Measurements from ENCODE around the gene C4B. TPM values are rescaled to one million over a fixed set of nuclear protein-coding genes. Genes with fewer than 3 reads are reported as not detected.

The C4B gene
- total RNA-seq, 1 experiment from 2014 or later: 3.7 TPM

- H3K27me3 Mint-ChIP-seq (ENCODE audit: low read depth): no peaks in the 10 kb centered on the region
- no peaks in the 10 kb centered on the region for H3K9me3 Mint-ChIP-seq
- DNase-seq (ENCODE audit: low spot score) (no peak), ATAC-seq (no peak)
- TF ChIP-seq SMAD4 (CRISPR knock-in tag; IDR thresholded peaks at IDR 0.05) (no peak), ZNF532 (CRISPR knock-in tag; IDR thresholded peaks at IDR 0.05; ENCODE audit: borderline replicate concordance) (no peak), GABPB1 (CRISPR knock-in tag; IDR thresholded peaks at IDR 0.05) (no peak), FOXJ3 (CRISPR knock-in tag; IDR thresholded peaks at IDR 0.05; ENCODE audit: borderline replicate concordance) (no peak), GRHL2 (CRISPR knock-in tag; IDR thresholded peaks at IDR 0.05; ENCODE audit: insufficient replicate concordance, severe bottlenecking) (no peak)
- CTCF ChIA-PET: no interaction called here
- POLR2A ChIA-PET: no interaction called here
- H3K36me3 Mint-ChIP-seq: no peaks in the 10 kb centered on the region
- peaks cover 8% of the 10 kb centered on the region for H3K4me1 Mint-ChIP-seq
- no peak overlapping the region for H3K27ac Mint-ChIP-seq
- H3K4me3 Mint-ChIP-seq: no peak overlapping the region
These were observed 46.5 kb downstream of the C4B start for GRCh38 chr6:32060966-32061655.

GRCh38 chr6:32064706-32065105 is 50.1 kb downstream of the C4B start:
- Mint-ChIP-seq H3K27me3 (ENCODE audit: low read depth) (no peaks in the 10 kb centered on the region), H3K4me3 (no peak overlapping the region), H3K36me3 (no peaks in the 10 kb centered on the region), H3K9me3 (no peaks in the 10 kb centered on the region), H3K4me1 (peaks cover 3% of the 10 kb centered on the region), H3K27ac (no peak overlapping the region)
- POLR2A ChIA-PET: no interaction called here
- CTCF ChIA-PET: interaction anchor here (0.8 to 1.0 kb wide), 2 partner anchors 24 to 30 kb away, joined by 3 read pairs; no protein-coding TSS in a partner anchor
- no peak for TF ChIP-seq ZNF317 (CRISPR knock-in tag; IDR thresholded peaks at IDR 0.05; ENCODE audit: borderline replicate concordance, low read depth)
- TF ChIP-seq ARID4B (CRISPR knock-in tag; IDR thresholded peaks at IDR 0.05; ENCODE audit: borderline replicate concordance): no peak
- no peak for TF ChIP-seq JUN (CRISPR knock-in tag; IDR thresholded peaks at IDR 0.05)
- no peak for TF ChIP-seq IRF1 (CRISPR knock-in tag; IDR thresholded peaks at IDR 0.05)
- no peak for TF ChIP-seq CBFB (CRISPR knock-in tag; IDR thresholded peaks at IDR 0.05; ENCODE audit: low read depth)
- no peak for TF ChIP-seq HMGXB4 (CRISPR knock-in tag; IDR thresholded peaks at IDR 0.05)
- TF ChIP-seq ZNF232 (CRISPR knock-in tag; IDR thresholded peaks at IDR 0.05): no peak
- TF ChIP-seq ZNF121 (CRISPR knock-in tag; IDR thresholded peaks at IDR 0.05): no peak
- TF ChIP-seq ZNF512 (CRISPR knock-in tag; IDR thresholded peaks at IDR 0.05; ENCODE audit: borderline replicate concordance): no peak
- TF ChIP-seq CTCF (IDR thresholded peaks at IDR 0.05): no peak
- no peak for TF ChIP-seq ZBTB43 (CRISPR knock-in tag; IDR thresholded peaks at IDR 0.05)
- no peak for DNase-seq (ENCODE audit: low spot score)
- no peak for ATAC-seq

Data from WTC11 (cell line).